HL-60 (cell line): ENCODE results near the gene AURKA.

Source experiments
- DNase-seq, 2 experiments: peaks; one replicate each; pipeline ENCODE4 v3.0.0-alpha.2; 2010 to 2020; ENCODE audit warnings: low read depth in 1 of 2, low spot score in 1 of 2
- H3K27ac ChIP-seq: fragments of 250-450 bp; sonication (Bioruptor Pico); replicated peaks from 2 replicates; pipeline ENCODE4 v1.5.1; 2020; ENCODE audit warnings: mild to moderate bottlenecking, moderate library complexity
- H3K27me3 ChIP-seq: fragments of 250-450 bp; sonication (Bioruptor Pico); 2 replicates; pipeline ENCODE4 v1.5.1; 2021; ENCODE audit warnings: mild to moderate bottlenecking, moderate library complexity; ENCODE audit not compliant: insufficient read depth, poor library complexity, severe bottlenecking
- H3K4me3 ChIP-seq: replicated peaks from 2 replicates; pipeline ENCODE4 v1.5.1; 2011; ENCODE audit warnings: mild to moderate bottlenecking, control low read depth, low read length; ENCODE audit not compliant: insufficient read depth
- GABPA ChIP-seq: IDR thresholded peaks from 2 replicates; pipeline ENCODE4 v1.6.1; 2012; ENCODE audit warnings: low read depth
- POLR2AphosphoS5 ChIP-seq: IDR thresholded peaks from 2 replicates; pipeline ENCODE4 v1.6.1; 2012; ENCODE audit warnings: low read depth
- SPI1 ChIP-seq: IDR thresholded peaks from 2 replicates; pipeline ENCODE4 v1.6.1; 2012; ENCODE audit warnings: low read depth, mild to moderate bottlenecking, borderline replicate concordance
- TF ChIP-seq, protein P1 (sequence below): IDR thresholded peaks from one replicate; pipeline ENCODE4 v1.5.1; 2011; ENCODE audit warnings: low read length, control low read depth, inconsistent platforms; ENCODE audit not compliant: insufficient read depth
- TF ChIP-seq, protein P2 (sequence below): IDR thresholded peaks from 2 replicates; pipeline ENCODE4 v1.6.1; 2012; ENCODE audit warnings: low read depth; ENCODE audit not compliant: insufficient replicate concordance

The AURKA gene

DNA sequence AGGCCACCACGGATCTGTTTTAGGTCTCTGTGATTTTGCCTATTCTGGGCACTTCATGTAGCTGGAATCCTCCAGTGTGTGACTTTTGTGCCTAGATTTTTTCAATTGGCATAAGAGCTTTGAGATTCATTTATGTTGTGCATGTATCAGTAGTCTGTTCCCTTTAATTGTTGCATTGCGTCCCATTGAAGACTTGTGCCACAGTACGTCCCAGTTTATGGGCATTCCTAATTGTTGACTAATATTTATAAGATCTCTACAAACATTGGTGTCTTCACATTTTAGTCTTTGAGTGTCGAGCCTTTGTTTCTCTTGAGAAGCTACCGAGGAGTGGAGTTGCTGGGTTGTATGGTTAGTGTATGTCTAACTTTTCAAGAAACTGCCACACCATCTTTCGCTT lies 33.9 kb downstream of the AURKA start:
- H3K27ac ChIP-seq: no peak overlapping the region
- no peak for TF ChIP-seq SPI1
- TF ChIP-seq, protein P1, sequence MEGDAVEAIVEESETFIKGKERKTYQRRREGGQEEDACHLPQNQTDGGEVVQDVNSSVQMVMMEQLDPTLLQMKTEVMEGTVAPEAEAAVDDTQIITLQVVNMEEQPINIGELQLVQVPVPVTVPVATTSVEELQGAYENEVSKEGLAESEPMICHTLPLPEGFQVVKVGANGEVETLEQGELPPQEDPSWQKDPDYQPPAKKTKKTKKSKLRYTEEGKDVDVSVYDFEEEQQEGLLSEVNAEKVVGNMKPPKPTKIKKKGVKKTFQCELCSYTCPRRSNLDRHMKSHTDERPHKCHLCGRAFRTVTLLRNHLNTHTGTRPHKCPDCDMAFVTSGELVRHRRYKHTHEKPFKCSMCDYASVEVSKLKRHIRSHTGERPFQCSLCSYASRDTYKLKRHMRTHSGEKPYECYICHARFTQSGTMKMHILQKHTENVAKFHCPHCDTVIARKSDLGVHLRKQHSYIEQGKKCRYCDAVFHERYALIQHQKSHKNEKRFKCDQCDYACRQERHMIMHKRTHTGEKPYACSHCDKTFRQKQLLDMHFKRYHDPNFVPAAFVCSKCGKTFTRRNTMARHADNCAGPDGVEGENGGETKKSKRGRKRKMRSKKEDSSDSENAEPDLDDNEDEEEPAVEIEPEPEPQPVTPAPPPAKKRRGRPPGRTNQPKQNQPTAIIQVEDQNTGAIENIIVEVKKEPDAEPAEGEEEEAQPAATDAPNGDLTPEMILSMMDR: no peak
- no peak for TF ChIP-seq GABPA
- TF ChIP-seq POLR2AphosphoS5: no peak
- TF ChIP-seq, protein P2, sequence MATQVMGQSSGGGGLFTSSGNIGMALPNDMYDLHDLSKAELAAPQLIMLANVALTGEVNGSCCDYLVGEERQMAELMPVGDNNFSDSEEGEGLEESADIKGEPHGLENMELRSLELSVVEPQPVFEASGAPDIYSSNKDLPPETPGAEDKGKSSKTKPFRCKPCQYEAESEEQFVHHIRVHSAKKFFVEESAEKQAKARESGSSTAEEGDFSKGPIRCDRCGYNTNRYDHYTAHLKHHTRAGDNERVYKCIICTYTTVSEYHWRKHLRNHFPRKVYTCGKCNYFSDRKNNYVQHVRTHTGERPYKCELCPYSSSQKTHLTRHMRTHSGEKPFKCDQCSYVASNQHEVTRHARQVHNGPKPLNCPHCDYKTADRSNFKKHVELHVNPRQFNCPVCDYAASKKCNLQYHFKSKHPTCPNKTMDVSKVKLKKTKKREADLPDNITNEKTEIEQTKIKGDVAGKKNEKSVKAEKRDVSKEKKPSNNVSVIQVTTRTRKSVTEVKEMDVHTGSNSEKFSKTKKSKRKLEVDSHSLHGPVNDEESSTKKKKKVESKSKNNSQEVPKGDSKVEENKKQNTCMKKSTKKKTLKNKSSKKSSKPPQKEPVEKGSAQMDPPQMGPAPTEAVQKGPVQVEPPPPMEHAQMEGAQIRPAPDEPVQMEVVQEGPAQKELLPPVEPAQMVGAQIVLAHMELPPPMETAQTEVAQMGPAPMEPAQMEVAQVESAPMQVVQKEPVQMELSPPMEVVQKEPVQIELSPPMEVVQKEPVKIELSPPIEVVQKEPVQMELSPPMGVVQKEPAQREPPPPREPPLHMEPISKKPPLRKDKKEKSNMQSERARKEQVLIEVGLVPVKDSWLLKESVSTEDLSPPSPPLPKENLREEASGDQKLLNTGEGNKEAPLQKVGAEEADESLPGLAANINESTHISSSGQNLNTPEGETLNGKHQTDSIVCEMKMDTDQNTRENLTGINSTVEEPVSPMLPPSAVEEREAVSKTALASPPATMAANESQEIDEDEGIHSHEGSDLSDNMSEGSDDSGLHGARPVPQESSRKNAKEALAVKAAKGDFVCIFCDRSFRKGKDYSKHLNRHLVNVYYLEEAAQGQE: no peak
- no peaks in the 10 kb centered on the region for H3K27me3 ChIP-seq
- H3K4me3 ChIP-seq: no peak overlapping the region
- no peak for DNase-seq

DNA sequence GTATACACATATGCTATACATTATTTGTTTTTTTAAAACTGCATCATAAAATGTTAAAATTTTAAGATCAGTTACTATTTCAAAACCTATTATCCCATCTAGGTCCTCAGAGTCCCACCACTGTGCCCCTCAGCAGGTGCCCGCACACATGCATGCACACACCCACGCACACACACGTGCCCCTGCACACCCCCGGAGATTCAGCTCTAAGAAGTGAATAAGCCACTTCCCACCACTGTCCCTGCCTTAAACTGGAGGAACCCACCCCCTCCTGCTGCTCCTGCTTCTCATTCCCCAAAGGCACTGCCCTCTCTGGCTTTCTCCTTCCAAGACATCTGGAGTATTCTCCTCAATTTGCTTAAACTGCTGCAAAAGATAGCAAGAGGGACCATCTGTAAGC lies 38.7 kb downstream of the AURKA start:
- Histone ChIP-seq H3K4me3 (no peak overlapping the region), H3K27ac (no peak overlapping the region), H3K27me3 (no peaks in the 10 kb centered on the region)
- no peak for DNase-seq
- TF ChIP-seq GABPA: no peak
- TF ChIP-seq, protein P1: no peak
- TF ChIP-seq POLR2AphosphoS5: no peak
- no peak for TF ChIP-seq SPI1
- TF ChIP-seq, protein P2: no peak

DNA sequence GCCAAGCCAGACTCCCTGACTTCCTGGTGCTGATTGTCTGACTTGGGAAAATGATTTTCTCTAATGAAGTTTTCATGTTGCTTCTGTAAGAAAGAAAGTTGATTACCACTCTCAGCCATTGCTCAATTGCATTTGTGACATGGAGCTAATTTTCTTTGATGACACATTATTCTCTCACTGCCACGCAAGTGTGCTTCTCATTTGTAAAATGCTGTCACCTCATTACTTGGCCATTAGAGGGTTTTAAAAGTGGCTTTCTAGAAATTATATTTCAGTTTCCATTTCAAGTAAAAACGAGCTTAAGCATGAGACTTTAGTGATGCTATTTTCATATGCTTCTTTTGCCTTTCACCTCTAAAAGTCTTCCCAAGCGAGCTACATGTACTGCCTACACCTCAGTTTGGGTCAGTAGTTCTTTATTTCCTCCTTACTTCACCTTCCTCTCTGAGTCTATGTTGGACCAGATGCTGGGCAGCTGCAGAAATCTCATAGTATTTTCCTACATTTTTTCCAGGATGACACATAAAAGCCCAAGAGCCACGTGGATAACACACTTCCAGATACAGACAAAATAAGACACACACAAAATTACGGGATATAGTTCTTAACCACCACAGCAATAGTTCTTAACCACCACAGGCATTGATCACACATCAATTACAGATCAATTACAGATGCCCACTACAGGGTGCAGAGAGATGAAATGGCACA lies 39.5 kb downstream of the AURKA start:
- Histone ChIP-seq H3K27me3 (no peaks in the 10 kb centered on the region), H3K4me3 (no peak overlapping the region), H3K27ac (no peak overlapping the region)
- TF ChIP-seq POLR2AphosphoS5 (no peak), SPI1 (no peak), GABPA (no peak)
- TF ChIP-seq, protein P2: no peak
- TF ChIP-seq, protein P1: no peak
- DNase-seq: no peak
